Sigmoid colon (tissue), 7 donors: Measurements from ENCODE around the gene SOX15. TPM values are rescaled to one million over a fixed set of nuclear protein-coding genes. Genes with fewer than 3 reads are reported as not detected.

ENCODE experiments used
- DNase-seq: peaks from one replicate; pipeline ENCODE4 v3.0.0-alpha.2; 2019
- H3K27ac ChIP-seq, 4 donors: fragments of 200-600 bp; sonication (generic); one replicate each; pipeline ENCODE4 v1.5.1; 2016 to 2019; ENCODE audit warnings: mild to moderate bottlenecking in 1 of 4
- H3K27me3 ChIP-seq, 3 donors: fragments of 200-600 bp; sonication (generic); one replicate each; pipeline ENCODE4 v1.5.1; 2019; ENCODE audit warnings: mild to moderate bottlenecking in 1 of 3
- H3K36me3 ChIP-seq, 4 donors: fragments of 200-600 bp; sonication (generic); one replicate each; pipeline ENCODE4 v1.5.1; 2016 to 2019
- H3K4me1 ChIP-seq, 4 donors: fragments of 200-600 bp; sonication (generic); one replicate each; pipeline ENCODE4 v1.5.1; 2017 to 2019
- H3K4me3 ChIP-seq, 4 donors: fragments of 200-600 bp; sonication (generic); one replicate each; pipeline ENCODE4 v1.5.1; 2017 to 2019; ENCODE audit warnings: mild to moderate bottlenecking in 2 of 4, moderate library complexity in 1 of 4
- H3K9me3 ChIP-seq, 4 donors: fragments of 200-600 bp in 3 of 4; sonication (generic) in 3 of 4; one replicate each; pipeline versions ENCODE4 v1.5.1 to v1.6.1; 2013 to 2019
- EP300 ChIP-seq, 4 donors: sonication (generic); formaldehyde crosslinking; IDR thresholded peaks; one replicate each; pipeline ENCODE4 v1.6.1; 2017; ENCODE audit warnings: antibody characterized with exemption in 4 of 4
- POLR2A ChIP-seq, 2 donors: fragments of 450-650 bp; IDR thresholded peaks; one replicate each; pipeline ENCODE4 v1.6.1; 2016; ENCODE audit warnings: antibody characterized with exemption in 2 of 2, mild to moderate bottlenecking in 2 of 2, moderate library complexity in 2 of 2
- POLR2AphosphoS5 ChIP-seq, 4 donors: sonication (generic); formaldehyde crosslinking; IDR thresholded peaks; one replicate each; pipeline ENCODE4 v1.6.1; 2017; ENCODE audit warnings: antibody characterized with exemption in 4 of 4
- WGBS, 2 donors: extraction: QIAGEN DNeasy Blood & Tissue Kit; methylation state at CpG; one replicate each; pipeline ENCODE4 v1.1.7; 2013; 5-methylcytosine and 5-hydroxymethylcytosine counted together
- intact Hi-C: fragments of 100-400 bp; cut with DNase I; formaldehyde crosslinking; loops from one replicate; pipeline ENCODE4 v1.15.1; 2023
- polyA plus RNA-seq, 3 donors: library from polyadenylated mRNA; stranded (reverse); fragments of 200-250 nt; gene quantifications; one replicate each; pipeline ENCODE4 v1.2.3, GENCODE V29; 2013
- total RNA-seq, 4 donors: library from RNA; depleted of rRNA; stranded (reverse); fragments of >200 nt; gene quantifications; one replicate each; pipeline ENCODE4 v1.1.0, GENCODE V29; 2016
- TF ChIP-seq, protein P1 (sequence below), 4 experiments: fragments of 450-650 bp in 3 of 4; fragments of 200-600 bp in 1 of 4; IDR thresholded peaks; one replicate each; pipeline ENCODE4 v1.5.1; 2016 to 2019; ENCODE audit warnings: antibody characterized with exemption in 4 of 4, mild to moderate bottlenecking in 3 of 4, moderate library complexity in 2 of 4
- donor health status: healthy with polysubstance abuse.
- donor health status: Bipolar disorder and iron deficiency.
- donor health status: healthy.

The SOX15 gene
- total and polyA plus RNA-seq, 7 donors = 1.2 to 15.3 (median 4.8) TPM; not detected in 1

DNA sequence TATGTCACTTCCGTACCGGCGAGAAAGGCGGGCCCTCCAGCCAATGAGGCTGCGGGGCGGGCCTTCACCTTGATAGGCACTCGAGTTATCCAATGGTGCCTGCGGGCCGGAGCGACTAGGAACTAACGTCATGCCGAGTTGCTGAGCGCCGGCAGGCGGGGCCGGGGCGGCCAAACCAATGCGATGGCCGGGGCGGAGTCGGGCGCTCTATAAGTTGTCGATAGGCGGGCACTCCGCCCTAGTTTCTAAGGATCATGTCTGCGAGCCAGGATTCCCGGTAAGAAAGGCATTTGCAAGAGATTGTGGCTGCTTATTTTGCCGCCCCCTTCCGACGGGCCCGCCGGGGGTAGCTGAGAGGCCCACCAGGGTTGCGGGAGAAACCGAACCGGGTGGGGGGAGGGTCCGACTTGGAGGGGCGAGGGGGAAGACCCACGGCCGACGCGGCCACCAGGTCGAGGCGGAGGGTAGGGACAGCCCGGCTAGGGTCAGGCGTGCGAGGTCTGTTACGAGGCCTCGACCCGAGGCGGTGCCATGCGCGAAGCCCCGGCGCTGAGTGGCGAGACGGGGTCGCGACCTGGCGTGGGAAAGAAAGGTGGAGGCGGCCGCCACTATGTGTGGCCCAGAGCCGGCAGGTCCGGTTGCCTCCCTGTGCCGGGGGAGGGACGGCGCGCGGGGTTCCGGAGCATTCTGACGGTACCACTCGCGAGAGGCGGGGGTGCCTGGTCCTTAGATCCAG, 17.1 kb downstream of the SOX15 start:
- Histone ChIP-seq H3K27me3 (no peaks in the 10 kb centered on the region), H3K4me1 (peaks cover 0 to 36% (median 34%) of the 10 kb centered on the region in 4 donors), H3K9me3 (no peaks in the 10 kb centered on the region), H3K4me3 (peak overlapping the region; percentile 80 to 100 (median 89)), H3K36me3 (peaks cover 43 to 71% (median 55%) of the 10 kb centered on the region in 4 donors), H3K27ac (peak overlapping the region; percentile 97 to 100 (median 98))
- 0 to 1% methylated on average over 73 of the region's 73 CpGs for WGBS, 2 donors
- intact Hi-C loops = loop anchor here (2.0 to 5.0 kb wide), 2 partner anchors 90 to 265 kb away; partner anchors contain the start of gene EIF5A
- DNase-seq = peak; percentile 100
- TF ChIP-seq, protein P1, sequence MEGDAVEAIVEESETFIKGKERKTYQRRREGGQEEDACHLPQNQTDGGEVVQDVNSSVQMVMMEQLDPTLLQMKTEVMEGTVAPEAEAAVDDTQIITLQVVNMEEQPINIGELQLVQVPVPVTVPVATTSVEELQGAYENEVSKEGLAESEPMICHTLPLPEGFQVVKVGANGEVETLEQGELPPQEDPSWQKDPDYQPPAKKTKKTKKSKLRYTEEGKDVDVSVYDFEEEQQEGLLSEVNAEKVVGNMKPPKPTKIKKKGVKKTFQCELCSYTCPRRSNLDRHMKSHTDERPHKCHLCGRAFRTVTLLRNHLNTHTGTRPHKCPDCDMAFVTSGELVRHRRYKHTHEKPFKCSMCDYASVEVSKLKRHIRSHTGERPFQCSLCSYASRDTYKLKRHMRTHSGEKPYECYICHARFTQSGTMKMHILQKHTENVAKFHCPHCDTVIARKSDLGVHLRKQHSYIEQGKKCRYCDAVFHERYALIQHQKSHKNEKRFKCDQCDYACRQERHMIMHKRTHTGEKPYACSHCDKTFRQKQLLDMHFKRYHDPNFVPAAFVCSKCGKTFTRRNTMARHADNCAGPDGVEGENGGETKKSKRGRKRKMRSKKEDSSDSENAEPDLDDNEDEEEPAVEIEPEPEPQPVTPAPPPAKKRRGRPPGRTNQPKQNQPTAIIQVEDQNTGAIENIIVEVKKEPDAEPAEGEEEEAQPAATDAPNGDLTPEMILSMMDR (IDR thresholded peaks at IDR 0.05) = no peak
- TF ChIP-seq POLR2A (IDR thresholded peaks at IDR 0.05) (peak; percentile 98 to 99), POLR2AphosphoS5 (IDR thresholded peaks at IDR 0.05) (peak; percentile 99 to 100 (median 99))

DNA sequence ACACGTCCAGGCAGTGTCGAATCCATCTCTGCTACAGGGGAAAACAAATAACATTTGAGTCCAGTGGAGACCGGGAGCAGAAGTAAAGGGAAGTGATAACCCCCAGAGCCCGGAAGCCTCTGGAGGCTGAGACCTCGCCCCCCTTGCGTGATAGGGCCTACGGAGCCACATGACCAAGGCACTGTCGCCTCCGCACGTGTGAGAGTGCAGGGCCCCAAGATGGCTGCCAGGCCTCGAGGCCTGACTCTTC, 17.6 kb downstream of the SOX15 start:
- Histone ChIP-seq H3K4me1 (peaks cover 0 to 36% (median 34%) of the 10 kb centered on the region in 4 donors), H3K27me3 (no peaks in the 10 kb centered on the region), H3K27ac (peak overlapping the region; percentile 89 to 100 (median 94)), H3K4me3 (peak overlapping the region; percentile 21 to 83 (median 59)), H3K9me3 (no peaks in the 10 kb centered on the region), H3K36me3 (peaks cover 38 to 71% (median 55%) of the 10 kb centered on the region in 4 donors)
- intact Hi-C loops = loop anchor here (2.0 to 5.0 kb wide), 2 partner anchors 89 to 265 kb away; partner anchors contain the start of gene EIF5A
- 0% methylated on average over 11 of the region's 11 CpGs for WGBS, 2 donors
- DNase-seq = no peak
- peak in 1 of 4 donors; percentile 65 for TF ChIP-seq EP300 (IDR thresholded peaks at IDR 0.05)
- no peak for TF ChIP-seq POLR2A (IDR thresholded peaks at IDR 0.05)

DNA sequence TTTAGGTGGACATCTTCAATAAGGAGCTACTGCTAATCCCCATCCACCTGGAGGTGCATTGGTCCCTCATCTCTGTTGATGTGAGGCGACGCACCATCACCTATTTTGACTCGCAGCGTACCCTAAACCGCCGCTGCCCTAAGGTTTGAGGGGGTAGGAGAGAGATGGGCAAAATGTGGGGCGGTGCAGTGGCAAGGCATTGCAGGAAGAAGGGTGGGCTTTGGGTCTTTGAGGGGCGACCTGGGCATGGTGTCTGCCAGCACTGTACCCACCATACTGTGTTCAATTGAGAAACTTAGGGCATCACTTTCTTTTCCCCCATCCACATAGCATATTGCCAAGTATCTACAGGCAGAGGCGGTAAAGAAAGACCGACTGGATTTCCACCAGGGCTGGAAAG, 19.5 kb downstream of the SOX15 start:
- Histone ChIP-seq H3K9me3 (no peaks in the 10 kb centered on the region), H3K27me3 (no peaks in the 10 kb centered on the region), H3K4me3 (no peak overlapping the region), H3K27ac (no peak overlapping the region), H3K36me3 (peaks cover 28 to 71% (median 51%) of the 10 kb centered on the region in 4 donors), H3K4me1 (peaks cover 0 to 24% (median 21%) of the 10 kb centered on the region in 4 donors)
- WGBS, 2 donors = 97 to 98% methylated on average over 10 of the region's 10 CpGs
- DNase-seq = no peak
- TF ChIP-seq, protein P1 (IDR thresholded peaks at IDR 0.05) = no peak
- TF ChIP-seq POLR2AphosphoS5 (IDR thresholded peaks at IDR 0.05) (no peak), POLR2A (IDR thresholded peaks at IDR 0.05) (no peak), EP300 (IDR thresholded peaks at IDR 0.05) (no peak)
- intact Hi-C loops = loop anchor here (5.0 kb wide), 1 partner anchor 263 kb away; the partner anchor contains the start of gene EIF5A

DNA sequence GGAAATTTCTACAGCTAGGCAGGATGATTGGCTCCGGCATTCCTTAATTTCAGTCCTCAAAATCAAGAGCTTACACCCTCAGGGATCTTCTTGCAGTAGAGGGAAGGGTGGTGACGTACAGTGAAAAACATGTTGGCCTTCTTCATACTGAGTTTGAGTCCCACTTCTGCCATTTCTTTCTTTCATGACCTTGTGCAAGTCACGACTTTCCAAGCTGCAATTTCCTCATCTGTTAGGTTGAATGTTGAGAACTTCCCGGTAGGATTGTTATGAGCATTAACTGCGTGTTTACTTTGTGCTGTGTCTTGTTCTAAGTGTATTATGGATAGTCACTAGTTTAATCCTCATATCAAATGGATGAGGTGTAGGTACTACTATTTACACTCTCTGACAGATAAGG, 20.3 kb downstream of the SOX15 start:
- TF ChIP-seq EP300 (IDR thresholded peaks at IDR 0.05) (no peak), POLR2AphosphoS5 (IDR thresholded peaks at IDR 0.05) (no peak), POLR2A (IDR thresholded peaks at IDR 0.05) (no peak)
- TF ChIP-seq, protein P1 (IDR thresholded peaks at IDR 0.05) = no peak
- H3K27ac ChIP-seq = no peak overlapping the region
- intact Hi-C loops = loop anchor here (10.0 kb wide), 1 partner anchor 315 kb away; the partner anchor contains the start of genes CTDNEP1 and ELP5
- H3K9me3 ChIP-seq = no peaks in the 10 kb centered on the region
- peaks cover 0 to 19% (median 16%) of the 10 kb centered on the region in 4 donors for H3K4me1 ChIP-seq
- no peaks in the 10 kb centered on the region for H3K27me3 ChIP-seq
- 74 to 84% methylated on average over 5 of the region's 5 CpGs for WGBS, 2 donors
- peaks cover 21 to 71% (median 51%) of the 10 kb centered on the region in 4 donors for H3K36me3 ChIP-seq
- no peak for DNase-seq
- H3K4me3 ChIP-seq = no peak overlapping the region

DNA sequence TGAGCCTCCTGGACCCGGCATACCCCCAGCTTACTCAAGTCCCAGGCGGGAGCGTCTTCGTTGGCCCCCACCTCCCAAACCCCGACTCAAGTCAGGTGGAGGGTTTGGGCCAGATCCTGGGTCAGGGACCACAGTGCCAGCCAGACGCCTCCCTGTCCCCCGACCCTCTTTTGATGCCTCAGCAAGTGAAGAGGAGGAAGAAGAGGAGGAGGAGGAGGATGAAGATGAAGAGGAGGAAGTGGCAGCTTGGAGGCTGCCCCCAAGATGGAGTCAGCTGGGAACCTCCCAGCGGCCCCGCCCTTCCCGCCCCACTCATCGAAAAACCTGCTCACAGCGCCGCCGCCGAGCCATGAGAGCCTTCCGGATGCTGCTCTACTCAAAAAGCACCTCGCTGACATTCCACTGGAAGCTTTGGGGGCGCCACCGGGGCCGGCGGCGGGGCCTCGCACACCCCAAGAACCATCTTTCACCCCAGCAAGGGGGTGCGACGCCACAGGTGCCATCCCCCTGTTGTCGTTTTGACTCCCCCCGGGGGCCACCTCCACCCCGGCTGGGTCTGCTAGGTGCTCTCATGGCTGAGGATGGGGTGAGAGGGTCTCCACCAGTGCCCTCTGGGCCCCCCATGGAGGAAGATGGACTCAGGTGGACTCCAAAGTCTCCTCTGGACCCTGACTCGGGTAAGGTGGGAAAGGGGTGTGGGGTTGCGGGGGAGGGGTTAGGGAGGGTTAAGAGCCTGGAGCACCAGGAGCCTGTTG, 26.6 kb downstream of the SOX15 start:
- Histone ChIP-seq H3K4me1 (peaks cover 0 to 55% (median 50%) of the 10 kb centered on the region in 4 donors), H3K9me3 (no peaks in the 10 kb centered on the region), H3K27ac (no peak overlapping the region), H3K36me3 (peaks cover 13 to 48% (median 41%) of the 10 kb centered on the region in 4 donors), H3K27me3 (no peaks in the 10 kb centered on the region), H3K4me3 (peak overlapping the region in 1 of 4 donors; percentile 97)
- DNase-seq = no peak
- 88 to 91% methylated on average over 30 of the region's 30 CpGs for WGBS, 2 donors
- TF ChIP-seq POLR2A (IDR thresholded peaks at IDR 0.05) = no peak
- no peak for TF ChIP-seq EP300 (IDR thresholded peaks at IDR 0.05)
- TF ChIP-seq POLR2AphosphoS5 (IDR thresholded peaks at IDR 0.05) = no peak
- TF ChIP-seq, protein P1 (IDR thresholded peaks at IDR 0.05) = no peak
- intact Hi-C loops = loop anchor here (5.0 to 10.0 kb wide), 2 partner anchors 181 to 308 kb away; partner anchors contain the start of genes CTDNEP1, ELP5 and TNK1
